OCI-M2 (cell line): ENCODE measurements around the gene ATP1A4.

Source experiments
- DNase-seq: peaks from one replicate; lab custom pipeline; 2025; ENCODE audit not compliant: unreplicated experiment; lab: John Stamatoyannopoulos, UW

Gene ATP1A4

DNA sequence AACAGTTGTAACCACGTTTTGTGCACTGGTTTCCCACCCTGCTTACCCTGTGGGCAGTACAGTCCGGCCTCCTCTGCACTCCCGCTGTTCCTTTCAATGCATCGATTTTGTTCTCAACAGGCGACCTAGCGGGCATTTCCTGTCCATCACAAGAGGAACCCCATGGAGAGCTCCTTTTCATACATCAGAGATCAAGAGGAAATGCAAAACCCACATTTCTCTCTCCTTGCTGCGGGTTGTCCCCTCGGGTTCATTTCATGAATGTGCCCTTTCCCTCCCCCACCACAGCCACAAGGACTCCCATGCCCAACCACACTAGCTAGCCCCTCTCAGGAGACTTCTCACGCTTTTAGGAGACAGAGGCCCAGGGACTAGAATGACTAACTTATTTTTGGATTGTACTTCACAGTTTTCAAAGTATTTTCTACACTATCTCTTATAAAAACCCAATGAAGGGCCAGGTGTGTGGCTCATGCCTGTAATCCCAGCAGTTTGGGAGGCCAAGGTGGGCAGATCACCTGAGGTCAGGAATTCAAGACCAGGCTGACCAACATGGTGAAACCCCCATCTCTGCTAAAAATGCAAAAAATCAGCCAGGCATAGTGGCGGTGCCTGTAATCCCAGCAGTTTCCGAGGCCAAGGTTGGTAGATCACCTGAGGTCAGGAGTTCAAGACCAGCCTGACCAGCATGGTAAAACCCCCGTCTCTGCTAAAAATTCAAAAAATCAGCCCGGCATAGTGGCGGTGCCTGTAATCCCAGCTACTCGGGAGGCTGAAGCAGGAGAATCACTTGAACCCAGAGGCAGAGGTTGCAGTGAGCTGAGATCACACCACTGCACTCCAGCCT, 18.4 kb downstream of the ATP1A4 start:
- DNase-seq: no peak

DNA sequence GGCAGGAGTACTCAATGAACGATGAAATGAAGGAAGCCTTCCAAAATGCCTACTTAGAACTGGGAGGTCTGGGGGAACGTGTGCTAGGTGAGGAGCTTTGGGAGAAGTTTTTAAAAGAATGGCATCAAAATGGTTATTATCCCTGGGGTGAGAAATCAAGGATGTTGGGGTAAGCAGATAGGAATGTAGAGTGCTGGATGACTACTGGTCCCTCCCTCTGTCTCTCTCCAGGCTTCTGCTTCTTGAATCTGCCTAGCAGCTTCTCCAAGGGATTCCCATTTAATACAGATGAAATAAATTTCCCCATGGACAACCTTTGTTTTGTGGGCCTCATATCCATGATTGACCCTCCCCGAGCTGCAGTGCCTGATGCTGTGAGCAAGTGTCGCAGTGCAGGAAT, 20.0 kb downstream of the ATP1A4 start:
- DNase-seq: no peak

DNA sequence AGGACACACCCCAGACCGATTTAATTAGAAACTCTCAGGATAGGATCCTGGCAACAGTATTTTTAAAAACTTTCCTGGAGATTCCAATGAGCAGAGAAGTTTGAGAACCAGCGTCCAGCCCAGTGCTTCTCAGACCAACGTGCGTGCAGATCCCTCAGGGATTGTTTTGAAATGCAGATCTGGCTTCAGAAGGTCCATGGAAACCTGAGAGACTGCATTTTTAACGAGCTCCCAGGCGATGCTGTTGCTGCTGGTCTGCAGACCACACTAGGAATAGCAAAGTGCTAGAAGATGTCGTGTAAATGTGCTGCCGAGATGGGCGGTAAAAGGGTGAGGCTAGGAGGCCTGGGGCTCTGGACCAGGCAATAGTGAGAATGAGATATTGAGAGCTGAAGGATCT, 20.6 kb downstream of the ATP1A4 start:
- no peak for DNase-seq

- no peak for DNase-seq
These were observed 25.8 kb downstream of the ATP1A4 start for GRCh38 chr1:160177231-160177630.

DNA sequence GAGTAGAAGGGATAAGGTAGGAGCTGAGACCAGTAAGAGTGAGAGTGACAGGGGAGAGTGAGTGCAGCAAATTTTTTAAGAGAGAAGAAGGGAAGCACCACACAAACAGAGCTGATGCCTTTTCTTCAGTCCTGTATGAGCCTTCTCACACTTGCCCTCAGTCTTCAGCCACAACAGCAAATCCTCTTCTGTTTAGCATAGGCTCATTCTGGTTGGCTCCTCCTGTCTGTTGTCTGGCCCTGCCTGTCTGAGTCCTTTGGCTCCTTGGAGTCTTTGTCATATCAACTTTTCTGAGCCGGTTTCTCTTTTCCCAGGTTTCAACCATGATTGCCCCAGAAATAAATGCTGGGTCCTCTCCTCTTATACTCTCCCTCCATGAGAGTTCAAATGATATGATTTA, 26.3 kb downstream of the ATP1A4 start:
- no peak for DNase-seq

DNA sequence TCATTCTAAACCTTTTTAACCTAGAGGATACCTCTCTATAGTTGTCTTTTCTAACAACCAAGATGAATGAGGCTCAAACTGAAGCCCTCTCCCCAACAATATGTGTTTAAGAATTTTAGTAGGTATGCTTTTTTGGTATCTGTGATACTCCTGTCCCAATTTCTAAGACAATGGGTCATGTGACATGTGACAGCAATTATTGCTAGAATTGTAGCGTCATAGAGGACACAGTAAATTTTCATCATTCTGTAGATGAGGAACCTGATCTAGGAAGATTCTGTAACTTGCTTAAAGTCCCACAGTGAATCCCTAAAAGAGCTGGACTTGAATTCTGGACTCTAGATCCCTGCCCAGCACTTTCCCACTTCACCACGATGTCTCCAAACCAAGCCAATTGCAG, 27.3 kb downstream of the ATP1A4 start:
- DNase-seq: no peak

- DNase-seq: no peak
These were observed 27.9 kb downstream of the ATP1A4 start for GRCh38 chr1:160179336-160179735.

DNA sequence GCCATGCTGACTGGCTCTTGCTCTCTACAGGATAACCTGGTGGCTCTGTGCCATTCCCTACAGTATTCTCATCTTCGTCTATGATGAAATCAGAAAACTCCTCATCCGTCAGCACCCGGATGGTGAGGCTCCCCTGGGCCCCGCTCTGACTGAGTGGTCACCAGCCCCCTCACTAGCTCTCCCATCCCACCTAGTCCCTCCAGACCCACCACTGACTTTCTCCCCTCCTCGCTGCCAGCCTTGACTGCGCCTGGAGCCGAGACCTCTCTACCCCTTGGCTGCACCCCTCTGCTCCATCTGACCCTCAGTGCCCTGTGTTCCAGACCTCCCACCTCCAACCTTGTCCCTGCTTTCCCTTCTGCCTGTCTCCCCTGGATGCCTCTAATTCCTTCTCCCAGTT, 34.8 kb downstream of the ATP1A4 start:
- DNase-seq: no peak

GRCh38 chr1:160186729-160187128, 35.3 kb downstream of the ATP1A4 start:
- DNase-seq: no peak

DNA sequence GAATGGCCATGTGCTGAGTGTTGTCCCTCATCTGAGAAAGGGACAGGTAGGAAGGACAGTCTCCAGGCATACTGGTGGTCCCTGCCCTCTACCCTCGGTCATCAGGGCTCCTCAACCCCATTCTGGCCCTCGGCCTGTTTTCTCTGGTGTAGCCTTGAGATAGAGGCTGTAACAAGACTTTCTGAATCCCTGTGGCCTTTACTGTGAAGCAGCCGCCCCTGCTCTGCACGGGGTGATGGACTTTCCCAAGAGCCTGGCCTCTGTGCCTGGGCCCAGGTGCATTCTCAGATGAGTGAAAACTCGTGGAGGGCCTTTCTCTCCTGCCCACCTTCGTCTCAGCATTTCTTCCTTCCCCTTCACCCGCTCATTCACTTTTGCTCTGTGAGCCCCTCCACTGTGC, 36.0 kb downstream of the ATP1A4 start:
- DNase-seq: no peak

DNA sequence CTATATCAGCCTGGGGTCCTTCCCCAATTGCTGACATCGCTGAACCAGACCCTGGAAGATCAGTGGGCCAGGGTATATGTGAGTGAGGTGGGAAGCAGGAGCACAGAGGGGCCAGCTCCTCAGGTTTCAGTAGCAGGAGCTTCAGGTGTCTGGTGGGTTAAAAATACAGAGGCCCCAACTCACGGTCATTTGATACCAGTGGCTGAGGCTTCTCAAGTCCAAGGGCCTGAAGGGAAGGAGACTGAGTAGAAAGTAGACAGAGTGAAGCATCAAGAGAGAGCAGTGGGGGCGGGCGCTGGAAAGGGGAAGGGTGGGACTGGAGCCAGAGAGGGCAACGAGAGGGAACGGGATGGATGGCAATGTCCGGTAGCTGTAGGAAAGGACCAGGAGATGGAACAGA, 36.9 kb downstream of the ATP1A4 start:
- DNase-seq: no peak

GRCh38 chr1:160189649-160190625, 38.5 kb downstream of the ATP1A4 start, which contains the start of gene CASQ1:
CASQ1 (plus strand) TSS chr1:160190575; CDS start chr1:160190752, 177 bp downstream.
- no peak for DNase-seq

DNA sequence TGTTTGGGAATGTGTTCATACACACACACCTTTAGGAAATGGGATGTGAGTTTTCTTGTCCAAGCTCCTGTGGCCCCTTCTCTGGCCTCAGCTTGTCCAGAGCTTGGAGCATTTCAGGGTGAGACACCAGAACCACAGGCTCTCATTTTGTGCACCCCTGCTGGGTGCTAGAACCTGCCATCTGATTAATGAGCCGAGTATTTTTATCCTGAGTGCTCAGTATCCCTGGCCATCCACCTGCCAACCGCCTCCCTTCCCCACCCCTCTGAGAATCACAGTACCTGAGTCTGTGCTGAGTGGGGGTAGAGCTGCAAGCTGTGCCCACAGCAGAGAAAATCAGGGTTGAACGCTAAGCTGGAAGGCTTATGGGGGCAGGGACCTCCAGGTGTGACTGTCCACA, 40.4 kb downstream of the ATP1A4 start:
- DNase-seq: no peak

- no peak for DNase-seq
These were observed 40.8 kb downstream of the ATP1A4 start for GRCh38 chr1:160192234-160192633.

GRCh38 chr1:160193091-160193819, 41.9 kb downstream of the ATP1A4 start:
- no peak for DNase-seq

DNA sequence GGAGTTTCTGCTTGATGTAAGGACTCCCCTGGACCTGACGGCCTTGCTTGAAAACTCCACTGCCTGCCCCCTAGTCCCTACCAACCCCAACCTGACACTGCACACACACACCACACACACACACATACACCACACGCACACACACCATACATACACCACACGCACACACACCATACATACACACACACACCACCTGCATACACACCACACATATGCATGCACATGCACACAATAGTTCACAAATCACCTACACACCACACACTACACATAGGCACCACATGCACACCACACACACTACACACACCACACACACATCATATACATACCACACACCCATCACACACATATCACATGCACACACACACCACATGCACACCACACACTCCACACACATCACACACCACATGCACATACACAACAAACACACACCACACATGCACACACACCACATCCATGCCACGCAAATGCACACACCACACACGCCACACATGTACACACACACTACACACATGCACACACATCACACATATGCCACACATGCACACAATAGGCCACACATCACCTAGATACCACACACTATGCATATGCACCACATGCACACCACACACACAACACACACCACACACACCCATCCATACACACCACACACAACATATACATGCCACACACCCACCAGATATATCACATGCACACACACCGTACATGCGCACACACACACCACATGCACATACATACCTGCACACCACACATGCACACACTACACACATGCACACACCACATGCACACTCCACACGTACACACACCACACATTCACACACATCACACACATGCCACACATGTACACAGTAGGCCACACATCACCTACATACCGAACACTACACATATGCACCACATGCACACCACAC, 42.7 kb downstream of the ATP1A4 start:
- DNase-seq: no peak

- no peak for DNase-seq
These were observed 43.3 kb downstream of the ATP1A4 start for GRCh38 chr1:160194737-160195059.

GRCh38 chr1:160196143-160196542, 44.7 kb downstream of the ATP1A4 start:
- DNase-seq: no peak

DNA sequence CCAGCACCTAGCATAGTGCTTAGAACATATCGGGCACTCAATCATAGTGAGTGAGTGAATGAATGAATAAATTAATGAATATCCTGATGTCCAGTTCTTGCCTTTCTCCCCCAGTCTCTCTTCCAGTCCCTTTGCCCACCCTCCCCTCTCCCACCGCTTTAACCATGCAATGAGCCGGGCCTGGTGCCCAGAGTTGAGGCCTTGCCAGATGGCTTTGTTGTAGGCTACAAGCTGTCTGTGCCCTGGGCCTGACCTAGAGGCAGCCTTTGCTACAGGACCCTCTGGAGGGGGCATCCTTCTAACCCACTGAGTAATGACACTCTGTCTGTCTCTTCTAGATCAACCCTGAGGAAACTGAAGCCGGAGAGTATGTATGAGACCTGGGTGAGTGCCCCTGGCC, 45.8 kb downstream of the ATP1A4 start:
- no peak for DNase-seq

DNA sequence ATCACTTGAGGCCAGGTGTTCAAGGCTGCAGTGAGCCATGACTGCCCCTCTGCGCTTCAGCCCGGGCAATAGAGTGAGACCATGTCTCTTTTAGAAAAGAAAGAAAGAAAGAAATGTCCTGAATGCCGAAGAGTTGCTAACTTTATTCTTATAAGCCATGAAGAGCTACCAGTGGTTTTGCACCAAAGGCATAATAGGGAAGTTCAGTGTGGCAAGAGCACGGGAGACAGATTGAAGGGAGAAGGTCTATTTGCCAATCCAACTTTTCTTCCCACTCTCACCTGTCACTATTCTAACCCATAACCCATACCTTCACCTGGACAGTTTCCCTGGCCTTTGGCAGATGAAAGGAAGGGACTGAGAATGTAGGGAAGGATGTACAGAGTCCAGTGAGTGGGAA, 49.4 kb downstream of the ATP1A4 start:
- DNase-seq: no peak
